ENCODE data around the gene BRF1.

- TF ChIP-seq, protein P1, sequence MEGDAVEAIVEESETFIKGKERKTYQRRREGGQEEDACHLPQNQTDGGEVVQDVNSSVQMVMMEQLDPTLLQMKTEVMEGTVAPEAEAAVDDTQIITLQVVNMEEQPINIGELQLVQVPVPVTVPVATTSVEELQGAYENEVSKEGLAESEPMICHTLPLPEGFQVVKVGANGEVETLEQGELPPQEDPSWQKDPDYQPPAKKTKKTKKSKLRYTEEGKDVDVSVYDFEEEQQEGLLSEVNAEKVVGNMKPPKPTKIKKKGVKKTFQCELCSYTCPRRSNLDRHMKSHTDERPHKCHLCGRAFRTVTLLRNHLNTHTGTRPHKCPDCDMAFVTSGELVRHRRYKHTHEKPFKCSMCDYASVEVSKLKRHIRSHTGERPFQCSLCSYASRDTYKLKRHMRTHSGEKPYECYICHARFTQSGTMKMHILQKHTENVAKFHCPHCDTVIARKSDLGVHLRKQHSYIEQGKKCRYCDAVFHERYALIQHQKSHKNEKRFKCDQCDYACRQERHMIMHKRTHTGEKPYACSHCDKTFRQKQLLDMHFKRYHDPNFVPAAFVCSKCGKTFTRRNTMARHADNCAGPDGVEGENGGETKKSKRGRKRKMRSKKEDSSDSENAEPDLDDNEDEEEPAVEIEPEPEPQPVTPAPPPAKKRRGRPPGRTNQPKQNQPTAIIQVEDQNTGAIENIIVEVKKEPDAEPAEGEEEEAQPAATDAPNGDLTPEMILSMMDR (IDR thresholded peaks at IDR 0.05; ENCODE audit: low read depth, low read length, poor library complexity, severe bottlenecking): no peak
- TF ChIP-seq EZH2phosphoT487 (IDR thresholded peaks at IDR 0.05; ENCODE audit: borderline replicate concordance, low read length): no peak
Observed at GRCh38 chr14:105219043-105219612, 81.7 kb downstream of the BRF1 start.

Data from DOHH2 (cell line).